ENCODE results near the gene IDH3A. TPM values are rescaled to one million over a fixed set of nuclear protein-coding genes. Genes with fewer than 3 reads are reported as not detected.
A peak's percentile ranks its signal among the peaks of the same experiment; 100 is the strongest.
"Not testable (repeated sequence)": the region's sequence is repeated elsewhere in the genome, so short reads cannot be mapped to it uniquely, and the experiment has no call there.

Gene IDH3A
- total RNA-seq, 2 experiments from 2014 or later = 47.5 to 47.6 TPM

DNA sequence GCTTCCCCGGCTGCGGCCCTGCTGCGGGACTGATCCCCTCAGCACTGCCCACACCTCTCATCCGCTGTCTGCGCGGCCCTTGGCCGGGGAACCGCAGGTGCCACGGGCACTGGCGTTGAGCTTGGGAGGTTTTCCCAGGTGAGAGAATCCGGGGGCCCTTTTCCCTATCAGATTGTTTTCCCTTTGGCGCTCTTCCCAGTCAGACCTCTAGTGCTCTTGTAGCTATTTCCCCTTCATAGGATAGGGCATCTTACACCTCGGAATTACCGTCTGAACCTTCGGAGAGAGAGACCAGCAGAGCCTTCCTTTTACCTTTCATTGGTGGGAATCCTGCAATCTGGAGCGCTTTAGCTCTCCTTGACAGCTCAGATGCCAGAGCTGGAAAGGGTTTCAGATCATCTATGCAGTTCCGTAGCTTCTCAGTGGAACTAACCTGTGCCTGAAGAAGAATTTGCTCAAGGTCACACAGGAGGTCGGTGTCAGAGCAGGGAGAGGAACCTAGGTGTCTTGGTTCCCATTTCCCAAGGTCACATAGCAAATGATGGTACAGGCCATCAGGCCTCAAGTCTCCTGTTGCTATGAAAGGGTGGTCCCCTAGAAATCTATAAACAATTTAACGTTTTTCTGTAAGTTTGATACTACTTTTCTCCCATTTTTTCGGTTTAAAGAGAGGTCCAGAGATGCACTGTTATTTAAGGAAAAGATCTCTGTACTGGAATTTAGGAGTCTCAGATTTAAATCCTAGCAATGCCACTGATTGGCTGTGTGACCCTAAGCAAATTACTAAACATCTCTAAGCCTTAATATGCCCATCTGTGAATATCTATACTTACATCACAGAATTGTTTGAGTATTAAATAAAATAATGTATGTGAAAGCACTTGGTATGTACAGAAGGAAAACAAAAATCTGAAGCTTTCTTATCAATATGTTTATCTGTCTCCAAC is 916 bp downstream of the IDH3A start:
- intact Hi-C loops (cut with DNase I, micrococcal nuclease) = loop anchor here (1.0 to 10.0 kb wide), 4 partner anchors 19 to 725 kb away; partner anchors contain the start of genes CIB2 (in 1 of the 2), HMG20A (in 1 of the 2), IREB2 (in 1 of the 2) and PEAK1 (in 1 of the 2)
- H3K27ac Mint-ChIP-seq = peak overlapping the region; percentile 82
- no peaks in the 10 kb centered on the region for H3K9me3 ChIP-seq (ENCODE audit: control insufficient read depth in 1 of 2, insufficient read depth in 1 of 2, low read length in 2 of 2)
- peaks cover 45% of the 10 kb centered on the region for H3K4me1 Mint-ChIP-seq (ENCODE audit: low read depth)
- H3K4me1 ChIP-seq (ENCODE audit: insufficient read depth, low read length) = peaks cover 27% of the 10 kb centered on the region
- peaks cover 14% of the 10 kb centered on the region for H3K36me3 Mint-ChIP-seq (ENCODE audit: low read depth)
- peak overlapping the region; percentile 69 for H3K4me3 ChIP-seq (ENCODE audit: low read length)
- ChIA-PET POLR2A (interaction anchor here (1.0 to 2.8 kb wide), 8 partner anchors 8 to 288 kb away, joined by 3 to 27 read pairs (median 4); partner anchors contain the start of genes CIB2, IREB2 and SKIC8), CTCF (interaction anchor here (0.6 to 1.6 kb wide), 4 partner anchors 10 to 42 kb away, joined by 3 to 7 read pairs (median 3); partner anchors contain the start of gene CIB2)
- H3K9me3 Mint-ChIP-seq = no peaks in the 10 kb centered on the region
- no peak for DNase-seq
- ATAC-seq (ENCODE audit: poor library complexity) = no peak
- H3K27ac ChIP-seq (ENCODE audit: low read depth in 1 of 2, low read length in 2 of 2) = no peak overlapping the region
- H3K27me3 ChIP-seq (ENCODE audit: control insufficient read depth in 1 of 2, insufficient read depth in 2 of 2, low read length in 2 of 2) = no peaks in the 10 kb centered on the region
- H3K36me3 ChIP-seq (ENCODE audit: insufficient read depth, low read length) = peaks cover 4% of the 10 kb centered on the region
- peak overlapping the region; percentile 97 for H3K4me3 Mint-ChIP-seq
- no peaks in the 10 kb centered on the region for H3K27me3 Mint-ChIP-seq
- TF ChIP-seq, protein P1, sequence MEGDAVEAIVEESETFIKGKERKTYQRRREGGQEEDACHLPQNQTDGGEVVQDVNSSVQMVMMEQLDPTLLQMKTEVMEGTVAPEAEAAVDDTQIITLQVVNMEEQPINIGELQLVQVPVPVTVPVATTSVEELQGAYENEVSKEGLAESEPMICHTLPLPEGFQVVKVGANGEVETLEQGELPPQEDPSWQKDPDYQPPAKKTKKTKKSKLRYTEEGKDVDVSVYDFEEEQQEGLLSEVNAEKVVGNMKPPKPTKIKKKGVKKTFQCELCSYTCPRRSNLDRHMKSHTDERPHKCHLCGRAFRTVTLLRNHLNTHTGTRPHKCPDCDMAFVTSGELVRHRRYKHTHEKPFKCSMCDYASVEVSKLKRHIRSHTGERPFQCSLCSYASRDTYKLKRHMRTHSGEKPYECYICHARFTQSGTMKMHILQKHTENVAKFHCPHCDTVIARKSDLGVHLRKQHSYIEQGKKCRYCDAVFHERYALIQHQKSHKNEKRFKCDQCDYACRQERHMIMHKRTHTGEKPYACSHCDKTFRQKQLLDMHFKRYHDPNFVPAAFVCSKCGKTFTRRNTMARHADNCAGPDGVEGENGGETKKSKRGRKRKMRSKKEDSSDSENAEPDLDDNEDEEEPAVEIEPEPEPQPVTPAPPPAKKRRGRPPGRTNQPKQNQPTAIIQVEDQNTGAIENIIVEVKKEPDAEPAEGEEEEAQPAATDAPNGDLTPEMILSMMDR (IDR thresholded peaks at IDR 0.05) = no peak

DNA sequence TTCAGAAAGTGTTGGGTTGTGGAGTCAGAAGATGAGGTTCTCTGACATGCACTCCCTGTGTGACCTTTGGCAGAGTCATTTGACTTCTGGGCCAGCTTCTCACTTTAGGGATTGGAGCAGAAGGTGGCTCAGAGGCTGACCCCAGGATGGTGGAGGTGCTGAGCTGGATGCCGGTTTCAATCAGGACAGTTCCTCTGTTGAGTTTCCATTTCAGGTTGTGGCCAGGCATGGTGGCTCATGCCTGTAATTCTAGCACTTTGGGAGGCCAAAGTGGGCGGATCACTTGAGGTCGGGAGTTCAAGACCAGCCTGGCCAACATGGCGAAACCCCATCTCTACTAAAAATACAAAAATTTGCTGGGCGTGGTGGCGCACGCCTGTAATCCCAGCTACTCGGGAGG is 1.9 kb downstream of the IDH3A start:
- Mint-ChIP-seq H3K27ac (peak overlapping the region; percentile 82), H3K36me3 (ENCODE audit: low read depth) (peaks cover 20% of the 10 kb centered on the region), H3K4me1 (ENCODE audit: low read depth) (peaks cover 45% of the 10 kb centered on the region), H3K4me3 (peak overlapping the region; percentile 97)
- DNase-seq; ATAC-seq (ENCODE audit: poor library complexity); H3K9me3 ChIP-seq (ENCODE audit: control insufficient read depth in 1 of 2, insufficient read depth in 1 of 2, low read length in 2 of 2); H3K9me3 Mint-ChIP-seq; H3K27ac ChIP-seq (ENCODE audit: low read depth in 1 of 2, low read length in 2 of 2); H3K27me3 Mint-ChIP-seq; H3K27me3 ChIP-seq (ENCODE audit: control insufficient read depth in 1 of 2, insufficient read depth in 2 of 2, low read length in 2 of 2); intact Hi-C loops (cut with DNase I, micrococcal nuclease); H3K4me3 ChIP-seq (ENCODE audit: low read length); POLR2A ChIA-PET: not testable (repeated sequence)
- CTCF ChIA-PET = interaction anchor here (1.5 kb wide), 1 partner anchor 11 kb away, joined by 3 read pairs; no protein-coding TSS in a partner anchor
- Histone ChIP-seq H3K4me1 (ENCODE audit: insufficient read depth, low read length) (peaks cover 27% of the 10 kb centered on the region), H3K36me3 (ENCODE audit: insufficient read depth, low read length) (peaks cover 11% of the 10 kb centered on the region)

DNA sequence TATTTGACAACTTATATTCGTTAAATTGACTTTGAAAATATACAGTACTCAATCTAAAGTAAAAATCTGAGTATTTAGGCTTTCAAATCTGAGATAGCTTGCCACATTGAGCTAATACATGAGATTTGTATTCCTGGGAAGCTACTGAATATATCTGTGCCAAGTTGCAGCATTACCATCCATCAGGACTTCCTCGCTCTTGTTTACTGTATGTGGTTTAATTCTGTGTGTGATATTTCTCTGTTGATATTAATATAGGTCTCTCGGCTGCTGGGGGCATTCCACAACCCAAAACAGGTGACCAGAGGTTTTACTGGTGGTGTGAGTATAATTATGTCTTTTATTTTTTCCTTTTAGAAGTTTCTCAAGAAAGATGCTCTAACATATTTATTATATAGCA is 5.8 kb downstream of the IDH3A start:
- H3K27ac ChIP-seq (ENCODE audit: low read depth in 1 of 2, low read length in 2 of 2) = no peak overlapping the region
- intact Hi-C loops (cut with DNase I, micrococcal nuclease) = no loop called here
- no peak overlapping the region for H3K4me3 Mint-ChIP-seq
- H3K4me1 ChIP-seq (ENCODE audit: insufficient read depth, low read length) = peaks cover 12% of the 10 kb centered on the region
- ChIA-PET POLR2A (no interaction called here), CTCF (no interaction called here)
- H3K4me1 Mint-ChIP-seq (ENCODE audit: low read depth) = peaks cover 24% of the 10 kb centered on the region
- no peaks in the 10 kb centered on the region for H3K27me3 ChIP-seq (ENCODE audit: control insufficient read depth in 1 of 2, insufficient read depth in 2 of 2, low read length in 2 of 2)
- no peaks in the 10 kb centered on the region for H3K9me3 Mint-ChIP-seq
- no peak overlapping the region for H3K4me3 ChIP-seq (ENCODE audit: low read length)
- peaks cover 41% of the 10 kb centered on the region for H3K36me3 Mint-ChIP-seq (ENCODE audit: low read depth)
- DNase-seq (no peak), ATAC-seq (ENCODE audit: poor library complexity) (no peak)
- TF ChIP-seq, protein P1 (IDR thresholded peaks at IDR 0.05) = no peak
- H3K27me3 Mint-ChIP-seq = no peaks in the 10 kb centered on the region
- no peak overlapping the region for H3K27ac Mint-ChIP-seq
- H3K36me3 ChIP-seq (ENCODE audit: insufficient read depth, low read length) = peaks cover 27% of the 10 kb centered on the region
- no peaks in the 10 kb centered on the region for H3K9me3 ChIP-seq (ENCODE audit: control insufficient read depth in 1 of 2, insufficient read depth in 1 of 2, low read length in 2 of 2)

Data from CD4-positive, alpha-beta T cell (primary cell).